ENCODE data around the gene MARCHF7. TPM values are rescaled to one million over a fixed set of nuclear protein-coding genes. Genes with fewer than 3 reads are reported as not detected.

Gene MARCHF7
- total and polyA plus RNA-seq, 10 of the 15 experiments (the other 5 are each of a cell fraction or from before 2014, with no cell fraction given), result 39.4 to 111 (median 66.5) TPM

GRCh38 chr2:159708066-159708760 is 4.1 kb upstream of the MARCHF7 start:
- no peaks in the 10 kb centered on the region; the same call in 2 of the 3 replicates for H3K9me3 ChIP-seq (replicated peaks; ENCODE audit: control insufficient read depth, insufficient read depth, low read length)
- H3K4me2 ChIP-seq (ENCODE audit: control insufficient read depth, insufficient read depth), result no peak overlapping the region
- no peak for DNase-seq (ENCODE audit: low read depth, low spot score)
- no peaks in the 10 kb centered on the region for H4K20me1 ChIP-seq (ENCODE audit: control insufficient read depth, insufficient read depth)
- intact Hi-C loops (cut with micrococcal nuclease; ENCODE audit: unreplicated experiment), result no loop called here
- no TSS peak for BruUV-seq (replicated peaks)
- H3K4me3 ChIP-seq, result no peak overlapping the region
- no peak for FAIRE-seq
- H2AFZ ChIP-seq (ENCODE audit: control insufficient read depth, low read depth, low read length), result no peak overlapping the region
- ChIA-PET POLR2A (no interaction called here), RAD21 (ENCODE audit: unreplicated experiment) (no interaction called here), CTCF (interaction anchor here (0.8 to 2.0 kb wide), 5 partner anchors 10 to 418 kb away, joined by 3 to 6 read pairs (median 4); no protein-coding TSS in a partner anchor), SMC1A (ENCODE audit: uncharacterized antibody, unreplicated experiment) (interaction anchor here (0.6 to 1.6 kb wide), 3 partner anchors 7 to 247 kb away, joined by 3 read pairs; no protein-coding TSS in a partner anchor)
- TF ChIP-seq GABPA (IDR thresholded peaks at IDR 0.05; ENCODE audit: low read depth) (no peak), SPI1 (IDR thresholded peaks at IDR 0.05; ENCODE audit: borderline replicate concordance, insufficient read depth, low read depth, low read length) (no peak), TAF1 (IDR thresholded peaks at IDR 0.05; ENCODE audit: borderline replicate concordance, low read depth, low read length) (no peak), SUPT20H (IDR thresholded peaks at IDR 0.05; ENCODE audit: borderline replicate concordance, control insufficient read depth, low read depth, low read length) (no peak), FOS (IDR thresholded peaks at IDR 0.05; ENCODE audit: borderline replicate concordance, extremely low read depth, insufficient read length) (no peak), SIN3A (IDR thresholded peaks at IDR 0.05; ENCODE audit: low read depth, low read length) (no peak), SREBF2 (IDR thresholded peaks at IDR 0.05; ENCODE audit: low read length) (no peak), POLR2A (IDR thresholded peaks at IDR 0.05; ENCODE audit: low read depth, low read length) (no peak), E2F8 (IDR thresholded peaks at IDR 0.05; ENCODE audit: low read depth, partially characterized antibody) (no peak), NBN (IDR thresholded peaks at IDR 0.05) (no peak), POU2F2 (IDR thresholded peaks at IDR 0.05; ENCODE audit: borderline replicate concordance, low read depth, low read length) (no peak), SIX5 (IDR thresholded peaks at IDR 0.05; ENCODE audit: low read depth, low read length, severe bottlenecking) (no peak), HDAC6 (IDR thresholded peaks at IDR 0.05; ENCODE audit: unreplicated experiment) (no peak), ZNF217 (IDR thresholded peaks at IDR 0.05) (no peak), ZNF622 (IDR thresholded peaks at IDR 0.05) (no peak)
- no peak for ATAC-seq
- H3K79me2 ChIP-seq (ENCODE audit: control insufficient read depth, insufficient read depth, low read length), result peaks cover 16% of the 10 kb centered on the region
- no peaks in the 10 kb centered on the region for H3K4me1 ChIP-seq (ENCODE audit: control insufficient read depth, insufficient read depth, low read length)
- WGBS (ENCODE audit: insufficient coverage, insufficient replicate concordance, low lambda C conversion rate, missing lambda C conversion rate), result 93% methylated on average over 5 of the region's 5 CpGs
- H3K27ac ChIP-seq (ENCODE audit: control insufficient read depth, insufficient read depth), result no peak overlapping the region
- H3K27me3 ChIP-seq (replicated peaks in 1 of 2; ENCODE audit: control insufficient read depth in 2 of 2, insufficient read depth in 2 of 2, low read length in 1 of 2), result no peaks in the 10 kb centered on the region
- no peak overlapping the region for H3K9ac ChIP-seq (ENCODE audit: control insufficient read depth, insufficient read depth, low read length)
- H3K36me3 ChIP-seq (ENCODE audit: control insufficient read depth in 2 of 2, insufficient read depth in 2 of 2, low read length in 1 of 2), result no peaks in the 10 kb centered on the region
- in situ Hi-C loops (cut with MboI), result no loop called here

All from GM12878 (cell line).